ENCODE measurements around the gene GIPC2. TPM values are rescaled to one million over a fixed set of nuclear protein-coding genes. Genes with fewer than 3 reads are reported as not detected.

GIPC2 gene
- total RNA-seq, 1 experiment from 2014 or later, result 0.07 TPM

- TF ChIP-seq JUND (IDR thresholded peaks at IDR 0.05), result no peak
- TF ChIP-seq SP1 (IDR thresholded peaks at IDR 0.05; ENCODE audit: low read depth), result no peak
- TF ChIP-seq, protein P1, sequence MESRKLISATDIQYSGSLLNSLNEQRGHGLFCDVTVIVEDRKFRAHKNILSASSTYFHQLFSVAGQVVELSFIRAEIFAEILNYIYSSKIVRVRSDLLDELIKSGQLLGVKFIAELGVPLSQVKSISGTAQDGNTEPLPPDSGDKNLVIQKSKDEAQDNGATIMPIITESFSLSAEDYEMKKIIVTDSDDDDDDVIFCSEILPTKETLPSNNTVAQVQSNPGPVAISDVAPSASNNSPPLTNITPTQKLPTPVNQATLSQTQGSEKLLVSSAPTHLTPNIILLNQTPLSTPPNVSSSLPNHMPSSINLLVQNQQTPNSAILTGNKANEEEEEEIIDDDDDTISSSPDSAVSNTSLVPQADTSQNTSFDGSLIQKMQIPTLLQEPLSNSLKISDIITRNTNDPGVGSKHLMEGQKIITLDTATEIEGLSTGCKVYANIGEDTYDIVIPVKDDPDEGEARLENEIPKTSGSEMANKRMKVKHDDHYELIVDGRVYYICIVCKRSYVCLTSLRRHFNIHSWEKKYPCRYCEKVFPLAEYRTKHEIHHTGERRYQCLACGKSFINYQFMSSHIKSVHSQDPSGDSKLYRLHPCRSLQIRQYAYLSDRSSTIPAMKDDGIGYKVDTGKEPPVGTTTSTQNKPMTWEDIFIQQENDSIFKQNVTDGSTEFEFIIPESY (IDR thresholded peaks at IDR 0.05; ENCODE audit: extremely low read depth, insufficient replicate concordance, low read length), result no peak
- no peak for TF ChIP-seq RAD21 (IDR thresholded peaks at IDR 0.05; ENCODE audit: low read depth)
- TF ChIP-seq, protein P2, sequence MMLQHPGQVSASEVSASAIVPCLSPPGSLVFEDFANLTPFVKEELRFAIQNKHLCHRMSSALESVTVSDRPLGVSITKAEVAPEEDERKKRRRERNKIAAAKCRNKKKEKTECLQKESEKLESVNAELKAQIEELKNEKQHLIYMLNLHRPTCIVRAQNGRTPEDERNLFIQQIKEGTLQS (IDR thresholded peaks at IDR 0.05), result no peak
- no peak for TF ChIP-seq SIN3A (IDR thresholded peaks at IDR 0.05; ENCODE audit: low read depth)
Measured at GRCh38 chr1:78009276-78009675, 36.5 kb upstream of the GIPC2 start (continued).

DNA sequence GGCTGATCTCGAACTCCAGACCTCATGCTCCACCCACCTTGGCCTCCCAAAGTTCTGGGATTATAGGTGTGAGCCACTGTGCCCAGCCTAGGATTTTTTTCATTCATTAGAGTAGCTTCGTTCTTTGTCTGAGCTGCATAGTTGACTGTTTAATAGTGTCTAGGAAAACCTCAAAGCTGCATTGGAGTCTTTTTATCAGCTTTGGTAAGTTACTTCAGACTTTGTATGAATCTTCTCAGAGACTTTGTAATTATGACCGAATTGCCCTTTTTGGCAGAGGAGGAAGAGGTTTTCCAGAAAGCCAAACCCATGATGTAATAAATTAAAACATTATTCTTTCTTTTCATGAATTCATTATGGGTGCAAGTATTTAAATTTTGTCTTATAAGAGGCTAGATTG is 35.9 kb upstream of the GIPC2 start:
- RAD21 ChIA-PET (ENCODE audit: low non-redundant PET in 1 of 2, low total read pairs in 2 of 2, uncharacterized antibody in 2 of 2, unreplicated experiment in 2 of 2), result no interaction called here
- ATAC-seq, result no peak
- no peaks in the 10 kb centered on the region for H3K27me3 ChIP-seq (ENCODE audit: insufficient read depth, low read length)
- BruUV-seq (replicated peaks), result no TSS peak
- no peaks in the 10 kb centered on the region for H3K9me2 ChIP-seq (ENCODE audit: insufficient read depth)
- H3K36me3 ChIP-seq (ENCODE audit: control insufficient read depth in 1 of 2, insufficient read depth in 2 of 2, low read length in 2 of 2), result peaks cover 4 to 5% of the 10 kb centered on the region in 2 experiments; a peak in 3 of 4 replicates
- H3K27ac ChIP-seq (ENCODE audit: low read depth, low read length), result no peak overlapping the region
- H2AFZ ChIP-seq (ENCODE audit: low read depth, low read length, poor library complexity, severe bottlenecking), result no peak overlapping the region
- intact Hi-C loops (cut with micrococcal nuclease), result no loop called here
- H3K4me2 ChIP-seq (ENCODE audit: low read length), result no peak overlapping the region
- DNase-seq (ENCODE audit: low read depth, low spot score), result no peak
- TF ChIP-seq, protein P1 (IDR thresholded peaks at IDR 0.05; ENCODE audit: extremely low read depth, insufficient replicate concordance, low read length), result no peak
- TF ChIP-seq ELF1 (IDR thresholded peaks at IDR 0.05; ENCODE audit: borderline replicate concordance, low read depth) (no peak), ZNF274 (IDR thresholded peaks at IDR 0.05; ENCODE audit: low read depth, low read length) (no peak), JUND (IDR thresholded peaks at IDR 0.05) (no peak), SIN3A (IDR thresholded peaks at IDR 0.05; ENCODE audit: low read depth) (no peak), RAD21 (IDR thresholded peaks at IDR 0.05; ENCODE audit: low read depth) (no peak), POLR2A (IDR thresholded peaks at IDR 0.05; ENCODE audit: borderline replicate concordance, extremely low read depth, insufficient read depth, insufficient read length) (no peak)
- TF ChIP-seq, protein P3, sequence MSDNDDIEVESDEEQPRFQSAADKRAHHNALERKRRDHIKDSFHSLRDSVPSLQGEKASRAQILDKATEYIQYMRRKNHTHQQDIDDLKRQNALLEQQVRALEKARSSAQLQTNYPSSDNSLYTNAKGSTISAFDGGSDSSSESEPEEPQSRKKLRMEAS (IDR thresholded peaks at IDR 0.05), result no peak
- CTCF ChIA-PET, result no interaction called here
- no peaks in the 10 kb centered on the region; the same call in 1 of the 2 replicates for H4K20me1 ChIP-seq (ENCODE audit: insufficient read depth)
- no peak overlapping the region for H3K9ac ChIP-seq (ENCODE audit: low read length)
- H3K4me3 ChIP-seq (replicated peaks in 1 of 2; ENCODE audit: low read depth in 1 of 2, low read length in 2 of 2), result no peak overlapping the region
- POLR2A ChIA-PET, result no interaction called here
- peaks cover 83% of the 10 kb centered on the region for H3K79me2 ChIP-seq (ENCODE audit: insufficient read depth, low read length)
- no peaks in the 10 kb centered on the region for H3K9me3 ChIP-seq (ENCODE audit: control insufficient read depth in 1 of 2, insufficient read depth in 1 of 2, low read depth in 1 of 2, low read length in 2 of 2)
- peaks cover 8 to 14% of the 10 kb centered on the region in 2 experiments for H3K4me1 ChIP-seq (ENCODE audit: control insufficient read depth in 1 of 2, insufficient read depth in 2 of 2, low read length in 2 of 2)

Data from HCT116 (cell line).